ENCODE data around the gene MPRIP.

Gene MPRIP

DNA sequence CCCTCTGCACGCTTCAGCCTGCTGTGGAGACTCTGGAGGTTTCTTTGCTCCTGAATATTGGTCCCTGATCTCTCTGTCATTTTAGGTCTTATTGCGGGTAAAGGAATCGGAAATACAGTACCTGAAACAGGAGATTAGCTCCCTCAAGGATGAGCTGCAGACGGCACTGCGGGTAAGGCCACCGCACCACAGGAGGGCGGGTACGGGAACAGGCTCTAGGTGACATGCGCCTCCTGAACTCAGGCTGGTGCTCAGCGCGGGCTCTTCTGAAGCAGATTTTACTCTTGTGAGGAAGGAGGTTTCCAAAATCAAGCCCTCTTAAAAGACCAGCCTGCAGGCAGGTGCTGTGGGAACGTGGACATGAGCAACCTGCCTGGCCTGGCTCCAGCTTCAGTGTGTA is 134.1 kb downstream of the MPRIP start:
- no peak overlapping the region for H3K27ac ChIP-seq

DNA sequence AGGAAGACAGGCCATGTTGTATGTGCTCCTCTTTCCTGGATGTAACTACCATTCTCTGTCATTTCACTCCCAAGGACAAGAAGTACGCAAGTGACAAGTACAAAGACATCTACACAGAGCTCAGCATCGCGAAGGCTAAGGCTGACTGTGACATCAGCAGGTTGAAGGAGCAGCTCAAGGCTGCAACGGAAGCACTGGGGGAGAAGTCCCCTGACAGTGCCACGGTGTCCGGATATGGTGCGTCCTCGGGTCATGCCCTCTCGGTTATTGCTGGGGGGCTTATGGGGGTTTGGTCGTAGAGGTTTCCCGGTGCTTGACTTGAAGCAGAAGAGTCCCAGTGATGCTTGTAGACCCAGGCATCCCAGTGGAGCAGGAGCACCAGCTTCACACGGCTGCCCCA is 134.9 kb downstream of the MPRIP start:
- TF ChIP-seq, protein P1, sequence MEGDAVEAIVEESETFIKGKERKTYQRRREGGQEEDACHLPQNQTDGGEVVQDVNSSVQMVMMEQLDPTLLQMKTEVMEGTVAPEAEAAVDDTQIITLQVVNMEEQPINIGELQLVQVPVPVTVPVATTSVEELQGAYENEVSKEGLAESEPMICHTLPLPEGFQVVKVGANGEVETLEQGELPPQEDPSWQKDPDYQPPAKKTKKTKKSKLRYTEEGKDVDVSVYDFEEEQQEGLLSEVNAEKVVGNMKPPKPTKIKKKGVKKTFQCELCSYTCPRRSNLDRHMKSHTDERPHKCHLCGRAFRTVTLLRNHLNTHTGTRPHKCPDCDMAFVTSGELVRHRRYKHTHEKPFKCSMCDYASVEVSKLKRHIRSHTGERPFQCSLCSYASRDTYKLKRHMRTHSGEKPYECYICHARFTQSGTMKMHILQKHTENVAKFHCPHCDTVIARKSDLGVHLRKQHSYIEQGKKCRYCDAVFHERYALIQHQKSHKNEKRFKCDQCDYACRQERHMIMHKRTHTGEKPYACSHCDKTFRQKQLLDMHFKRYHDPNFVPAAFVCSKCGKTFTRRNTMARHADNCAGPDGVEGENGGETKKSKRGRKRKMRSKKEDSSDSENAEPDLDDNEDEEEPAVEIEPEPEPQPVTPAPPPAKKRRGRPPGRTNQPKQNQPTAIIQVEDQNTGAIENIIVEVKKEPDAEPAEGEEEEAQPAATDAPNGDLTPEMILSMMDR (IDR thresholded peaks at IDR 0.05; ENCODE audit: low read depth, low read length, missing control alignments), result no peak
- Histone ChIP-seq H3K4me3 (ENCODE audit: low read depth, low read length) (no peak overlapping the region), H3K36me3 (replicated peaks) (peaks cover 84% of the 10 kb centered on the region), H3K27ac (no peak overlapping the region), H3K27me3 (replicated peaks) (no peaks in the 10 kb centered on the region)
- in situ Hi-C loops (cut with HindIII; ENCODE audit: low pct_ligation_motif_present, low sequenced_read_pairs), result no loop called here
- DNase-seq, result no peak

More for the DNA sequence above, 134.1 kb downstream of the MPRIP start:
- in situ Hi-C loops (cut with HindIII; ENCODE audit: low pct_ligation_motif_present, low sequenced_read_pairs), result no loop called here
- TF ChIP-seq, protein P1 (IDR thresholded peaks at IDR 0.05; ENCODE audit: low read depth, low read length, missing control alignments), result no peak
- DNase-seq, result no peak
- no peak overlapping the region for H3K4me3 ChIP-seq (ENCODE audit: low read depth, low read length)
- H3K27me3 ChIP-seq (replicated peaks), result no peaks in the 10 kb centered on the region
- peaks cover 88% of the 10 kb centered on the region for H3K36me3 ChIP-seq (replicated peaks)

DNA sequence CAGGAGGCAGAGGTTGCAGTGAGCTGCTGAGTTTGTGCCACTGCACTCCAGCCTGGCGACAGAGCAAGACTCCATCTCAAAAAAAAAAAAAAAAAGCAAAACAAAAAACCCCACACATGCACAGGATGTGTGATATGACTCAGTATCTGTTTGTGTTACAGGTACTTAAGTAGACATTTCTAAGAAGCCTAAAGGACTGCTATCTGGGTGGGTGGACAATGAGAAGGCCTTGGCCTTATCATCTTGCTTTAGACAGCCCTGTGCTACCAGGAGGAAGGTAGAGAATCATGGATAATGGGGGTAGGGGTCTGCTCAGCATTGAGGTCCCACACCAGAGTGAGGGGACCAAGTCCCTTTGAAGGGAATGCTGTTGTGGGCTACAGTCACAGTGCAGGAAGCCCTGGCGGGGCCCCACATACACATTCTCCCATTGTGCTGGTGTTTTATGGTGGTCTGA is 137.1 kb downstream of the MPRIP start:
- in situ Hi-C loops (cut with HindIII; ENCODE audit: low pct_ligation_motif_present, low sequenced_read_pairs), result no loop called here
- peaks cover 77% of the 10 kb centered on the region for H3K36me3 ChIP-seq (replicated peaks)
- no peak for DNase-seq
- no peak overlapping the region for H3K27ac ChIP-seq
- TF ChIP-seq, protein P1 (IDR thresholded peaks at IDR 0.05; ENCODE audit: low read depth, low read length, missing control alignments), result no peak
- H3K27me3 ChIP-seq (replicated peaks), result no peaks in the 10 kb centered on the region
- no peak overlapping the region for H3K4me3 ChIP-seq (ENCODE audit: low read depth, low read length)

DNA sequence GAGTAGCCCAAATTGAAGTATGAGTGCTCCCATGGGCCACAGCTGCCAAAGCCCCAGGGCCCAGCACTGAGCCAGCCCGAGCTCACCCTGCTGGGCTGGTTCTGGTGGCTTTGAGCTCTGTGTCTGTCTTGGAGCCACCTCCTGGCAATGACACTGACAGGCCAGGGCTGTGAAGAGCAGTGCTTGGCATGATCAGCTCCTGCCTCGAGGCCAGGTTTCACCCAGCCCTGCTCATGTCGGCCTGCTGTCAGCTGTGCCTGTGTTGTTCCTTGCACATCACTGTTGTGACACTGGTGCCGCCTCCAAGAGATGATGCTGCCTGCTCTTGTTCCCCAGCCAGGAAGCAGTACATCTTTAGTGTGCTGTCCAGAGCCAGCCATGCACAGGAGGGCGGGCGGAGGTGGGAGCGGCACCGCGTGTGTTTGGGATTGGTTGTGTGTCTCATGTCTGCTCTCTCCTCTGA is 137.9 kb downstream of the MPRIP start:
- TF ChIP-seq, protein P1 (IDR thresholded peaks at IDR 0.05; ENCODE audit: low read depth, low read length, missing control alignments), result no peak
- in situ Hi-C loops (cut with HindIII; ENCODE audit: low pct_ligation_motif_present, low sequenced_read_pairs), result no loop called here
- DNase-seq, result no peak
- Histone ChIP-seq H3K27me3 (replicated peaks) (no peaks in the 10 kb centered on the region), H3K27ac (no peak overlapping the region), H3K36me3 (replicated peaks) (peaks cover 74% of the 10 kb centered on the region), H3K4me3 (ENCODE audit: low read depth, low read length) (no peak overlapping the region)

DNA sequence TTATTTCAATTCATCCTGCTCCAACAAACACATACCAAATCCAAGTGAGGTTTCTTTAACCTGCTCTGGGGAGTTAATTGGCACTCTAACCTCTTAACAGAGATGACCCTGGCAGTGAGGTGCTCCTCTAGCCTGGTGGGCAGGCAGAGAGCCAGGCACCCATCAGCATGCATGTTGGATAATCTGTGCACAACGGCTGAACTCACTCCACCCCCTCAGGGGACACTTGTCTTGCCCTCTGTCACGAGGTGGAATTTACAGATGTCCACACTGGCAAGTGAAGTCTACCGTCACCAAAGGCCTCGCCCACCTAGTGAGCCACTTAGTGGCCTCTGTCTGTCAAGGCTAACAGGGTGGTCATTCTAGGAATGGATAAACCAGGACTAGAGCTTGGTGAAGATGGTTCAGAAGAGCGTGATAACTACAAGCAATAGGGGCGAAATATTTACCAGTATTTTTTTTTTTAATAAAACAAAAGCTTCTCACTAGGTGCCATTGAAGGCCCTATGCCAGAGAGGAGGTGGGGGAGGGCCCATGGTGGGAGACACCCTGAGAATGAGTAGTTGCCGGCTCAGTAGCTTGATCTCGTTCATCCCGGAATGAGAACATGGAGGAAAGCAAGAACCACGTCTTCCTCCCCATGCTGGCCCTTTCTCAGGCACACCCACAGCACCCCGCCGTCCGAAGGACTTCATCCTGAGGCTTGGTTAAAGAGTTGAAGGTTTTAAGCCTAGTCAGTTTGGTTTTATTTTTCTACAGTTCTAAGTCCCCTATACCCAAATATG is 138.7 kb downstream of the MPRIP start:
- in situ Hi-C loops (cut with HindIII; ENCODE audit: low pct_ligation_motif_present, low sequenced_read_pairs), result no loop called here
- Histone ChIP-seq H3K27me3 (replicated peaks) (no peaks in the 10 kb centered on the region), H3K36me3 (replicated peaks) (peaks cover 67% of the 10 kb centered on the region), H3K27ac (no peak overlapping the region), H3K4me3 (ENCODE audit: low read depth, low read length) (no peak overlapping the region)
- TF ChIP-seq, protein P1 (IDR thresholded peaks at IDR 0.05; ENCODE audit: low read depth, low read length, missing control alignments), result no peak
- no peak for DNase-seq
